Epidermal melanocyte (primary cell): ENCODE results near the gene CPT1B.

Experiments
- DNase-seq: peaks from one replicate; pipeline ENCODE4 v3.0.0; 2011; ENCODE audit warnings: low spot score; ENCODE audit not compliant: insufficient read length

CPT1B gene

GRCh38 chr22:50585781-50586180, 7.6 kb upstream of the CPT1B start:
- no peak for DNase-seq

- no peak for DNase-seq
These were observed 7.0 kb upstream of the CPT1B start for GRCh38 chr22:50585238-50585637.

- DNase-seq = no peak
These were observed 6.2 kb upstream of the CPT1B start for GRCh38 chr22:50584106-50585096.

GRCh38 chr22:50583294-50583861, 5.2 kb upstream of the CPT1B start:
- no peak for DNase-seq

- DNase-seq = peak; percentile 99
These were observed 4.5 kb upstream of the CPT1B start, which contains the start of gene CHKB for GRCh38 chr22:50582493-50583293. Gene CHKB, minus strand, starts transcription at chr22:50582849. Its CDS starts 68 bp downstream, at chr22:50582781.

DNA sequence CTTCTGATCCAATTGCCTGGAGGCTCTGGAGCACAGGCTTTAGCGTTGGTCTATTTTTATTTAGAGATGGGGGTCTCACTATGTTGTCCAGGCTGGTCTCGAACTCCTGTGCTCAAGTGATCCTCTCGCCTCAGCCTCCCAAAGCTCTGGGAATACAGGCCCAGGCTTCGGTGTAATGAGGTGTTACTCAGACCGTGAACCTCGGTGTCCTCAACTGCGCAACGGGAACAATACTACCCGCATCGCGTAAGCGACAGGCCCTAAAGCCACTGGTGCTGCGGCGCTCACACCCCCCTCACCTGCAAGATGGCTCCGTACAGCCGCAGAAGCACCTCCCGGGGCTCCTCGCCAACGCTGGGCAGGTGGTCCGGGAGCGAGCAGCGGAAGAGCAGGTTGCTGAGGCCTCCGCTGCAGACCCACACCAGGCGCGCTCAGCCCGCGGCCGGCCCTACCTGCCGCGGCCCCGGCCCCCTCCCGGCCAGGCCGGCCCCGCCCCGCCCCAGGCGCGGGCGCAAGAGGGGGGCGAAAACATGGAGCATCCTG, 3.8 kb upstream of the CPT1B start:
- no peak for DNase-seq

DNA sequence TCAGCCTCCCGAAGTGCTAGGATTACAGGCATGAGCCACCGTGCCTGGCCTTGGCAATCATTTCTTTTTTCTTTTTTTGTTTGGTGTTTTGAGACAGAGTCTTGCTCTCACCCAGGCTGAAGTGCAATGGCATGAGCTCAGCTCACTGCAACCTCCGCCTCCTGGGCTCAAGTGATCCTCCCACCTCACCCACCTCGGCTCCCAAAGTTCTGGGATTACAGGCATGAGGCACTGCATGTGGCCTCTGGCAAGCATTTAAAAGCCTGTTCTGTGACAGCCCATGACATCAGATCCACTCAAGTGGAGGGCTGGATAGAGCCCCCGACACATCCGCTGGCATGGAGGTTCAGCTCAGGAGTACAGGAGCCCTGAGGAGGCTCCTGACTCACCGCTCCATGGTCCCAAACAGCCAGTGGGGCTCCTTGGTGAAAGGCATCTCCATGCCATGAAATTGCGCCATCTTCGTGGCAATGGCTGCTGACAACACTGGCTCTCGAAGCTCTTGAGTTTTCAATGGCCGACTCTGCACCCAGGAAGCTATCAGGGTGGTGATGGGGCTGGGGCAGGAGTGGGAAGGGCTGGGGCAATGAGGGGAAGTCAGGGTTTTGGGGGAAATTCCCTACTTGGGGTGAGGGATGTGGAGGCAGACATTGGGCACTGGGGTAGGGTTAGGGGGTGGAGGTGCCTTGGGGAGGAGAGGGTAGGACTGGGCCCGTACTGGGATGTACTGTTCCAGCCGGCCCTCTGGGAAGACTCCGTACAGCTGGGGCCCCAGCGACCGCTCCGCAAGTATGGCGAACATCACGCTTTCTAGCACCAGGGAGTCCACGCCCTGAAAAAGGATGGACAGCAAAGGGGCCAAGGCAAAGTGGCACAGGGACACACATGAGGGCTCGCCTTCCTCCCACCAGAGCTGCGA, 3.1 kb upstream of the CPT1B start:
- no peak for DNase-seq

DNA sequence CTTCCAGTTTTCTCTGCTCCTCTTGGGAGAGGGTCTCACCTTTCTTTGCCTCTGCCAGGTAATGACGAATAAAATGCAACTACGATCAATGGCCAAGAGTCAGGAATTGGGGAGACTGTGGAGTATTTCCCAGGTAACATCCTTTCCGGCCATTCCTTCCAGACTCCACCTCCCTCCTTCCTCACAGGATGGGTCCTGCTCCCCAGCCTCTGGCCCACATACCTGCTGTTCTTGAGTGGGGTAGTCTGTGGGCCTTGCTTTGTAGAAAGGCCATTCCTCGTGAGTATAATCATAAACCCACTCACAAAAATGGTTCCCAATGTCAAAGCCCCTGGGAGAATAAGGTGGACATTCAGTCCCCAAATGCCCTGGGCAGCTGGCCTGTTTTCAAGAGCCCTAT, 1.5 kb upstream of the CPT1B start:
- DNase-seq = no peak

GRCh38 chr22:50578776-50579310, 616 bp upstream of the CPT1B start:
- no peak for DNase-seq

- DNase-seq = no peak
These were observed 585 bp downstream of the CPT1B start for GRCh38 chr22:50577697-50577986.

- DNase-seq = no peak
These were observed 1.2 kb downstream of the CPT1B start for GRCh38 chr22:50576806-50577696.

- no peak for DNase-seq
These were observed 2.2 kb downstream of the CPT1B start for GRCh38 chr22:50576070-50576469.

DNA sequence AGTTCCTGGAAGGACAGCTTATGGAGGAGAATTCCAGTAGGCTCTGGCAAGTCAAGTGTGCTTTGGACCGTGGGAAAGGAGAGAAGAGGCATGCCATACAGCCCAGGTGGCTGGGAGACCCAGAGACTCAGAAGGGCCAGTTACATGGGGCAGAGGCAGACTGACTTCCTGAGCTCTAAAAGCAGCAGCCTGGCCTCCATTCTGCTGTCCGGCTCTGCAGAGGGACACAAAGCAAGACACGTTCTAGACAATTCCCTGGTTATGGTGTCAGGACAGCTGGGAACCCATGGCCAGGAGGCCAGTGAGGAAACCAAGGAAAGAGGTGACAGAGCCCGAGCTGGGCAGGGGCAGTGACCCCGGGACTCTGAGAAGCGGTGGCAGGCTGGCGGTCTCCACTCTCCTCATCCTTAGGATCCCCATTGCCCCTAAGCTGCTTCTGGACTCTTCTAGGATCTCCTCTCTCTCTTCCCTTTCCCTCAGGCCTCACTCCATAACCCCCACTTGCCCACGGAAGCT, 2.7 kb downstream of the CPT1B start:
- DNase-seq = no peak

DNA sequence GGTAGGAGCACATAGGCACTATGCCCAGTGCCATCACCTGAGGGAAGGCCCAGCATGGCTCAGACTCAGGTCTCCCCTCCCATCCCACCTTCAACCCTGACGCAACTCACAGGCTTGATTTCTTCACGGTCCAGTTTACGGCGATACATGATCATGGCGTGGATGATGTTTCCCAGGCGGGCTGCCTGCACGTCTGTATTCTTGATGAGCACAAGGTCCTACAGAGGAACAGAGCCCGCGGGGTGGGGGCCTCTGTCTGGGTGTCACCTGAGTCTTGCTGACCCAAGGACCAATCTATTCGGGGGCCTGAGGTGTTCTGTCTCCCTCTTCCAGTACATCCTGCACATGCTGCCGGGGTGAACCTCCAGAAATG, 3.9 kb downstream of the CPT1B start:
- no peak for DNase-seq

DNA sequence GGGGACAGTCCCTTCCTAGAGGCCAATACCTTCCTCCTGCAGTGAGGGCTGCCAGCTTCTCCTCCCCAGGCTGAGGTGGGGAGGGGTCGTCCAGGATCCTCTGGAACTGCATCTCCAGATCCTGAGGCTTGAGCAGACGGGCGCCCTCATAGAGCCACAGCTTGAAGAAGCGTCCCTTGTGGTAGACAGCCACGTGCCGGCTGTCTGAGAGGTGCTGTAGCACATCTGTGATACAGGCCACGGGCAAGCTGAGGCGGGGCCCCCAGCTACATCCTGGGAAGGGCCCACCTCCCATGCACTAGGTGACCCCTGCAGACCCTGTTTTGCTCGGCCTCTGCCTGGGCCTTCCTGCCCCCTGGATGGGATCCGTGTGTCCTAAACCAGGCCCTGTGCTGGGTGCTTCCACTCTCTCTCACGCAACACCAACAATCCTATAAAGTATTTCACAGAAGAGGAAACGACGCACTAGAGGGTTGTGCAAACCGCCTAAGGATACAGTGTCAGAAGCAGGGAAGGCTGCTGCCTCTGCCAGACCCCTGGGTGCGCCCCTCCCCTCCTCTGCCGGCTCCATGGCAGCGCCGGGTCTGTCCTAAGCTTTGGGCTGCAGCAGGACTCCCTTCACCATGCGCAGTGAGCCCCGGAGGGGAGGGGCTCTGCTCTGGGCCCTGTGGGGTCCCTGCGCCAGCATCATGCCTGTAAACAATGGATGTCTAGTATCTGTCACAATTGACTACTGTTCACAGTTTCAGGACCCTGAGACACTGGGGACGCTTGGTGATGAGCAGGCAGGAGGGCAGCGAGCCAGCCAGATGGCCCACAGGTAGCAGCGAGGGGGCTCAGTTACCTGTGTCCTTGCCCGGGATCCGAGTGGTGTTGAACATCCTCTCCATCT, 4.5 kb downstream of the CPT1B start:
- no peak for DNase-seq

GRCh38 chr22:50572965-50573364, 5.3 kb downstream of the CPT1B start:
- DNase-seq = no peak

- no peak for DNase-seq
These were observed 6.7 kb downstream of the CPT1B start for GRCh38 chr22:50571264-50572175.
